Measurements from ENCODE around the gene EDEM1.

The EDEM1 gene

DNA sequence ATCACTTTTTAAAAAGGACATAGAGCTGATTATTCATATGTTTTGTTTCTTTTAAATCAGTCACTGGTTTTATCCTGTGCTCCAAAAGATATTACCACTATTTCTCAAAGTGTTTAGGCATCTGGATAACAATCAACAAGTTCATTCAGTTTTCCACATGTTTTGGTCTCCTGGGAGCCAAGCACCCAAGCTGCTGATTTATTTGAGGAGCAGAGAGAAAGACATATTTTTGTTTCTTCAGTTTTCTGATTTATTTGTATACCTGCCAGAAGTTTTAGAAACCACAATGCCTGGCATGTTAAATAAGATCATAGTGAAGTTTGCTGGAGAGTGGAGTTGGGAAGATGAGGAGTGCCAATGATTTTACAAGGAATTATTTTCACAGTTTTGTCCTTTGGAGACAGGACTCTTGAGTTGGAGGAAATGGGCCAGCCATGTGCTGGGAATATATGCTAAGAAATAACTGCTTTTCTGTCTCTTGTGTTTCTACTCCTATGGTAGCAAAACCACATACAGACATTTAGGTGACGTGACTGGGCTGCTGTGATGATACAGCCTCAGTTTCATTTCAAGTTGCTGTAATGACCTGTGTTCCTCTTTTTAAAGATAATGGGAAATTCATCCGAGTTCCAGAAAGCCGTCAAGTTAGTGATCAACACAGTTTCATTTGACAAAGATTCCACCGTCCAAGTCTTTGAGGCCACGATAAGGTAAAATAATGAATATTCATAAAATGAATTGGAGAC is 11.7 kb downstream of the EDEM1 start:
- Histone ChIP-seq H3K36me3 (ENCODE audit: control insufficient read depth, insufficient read depth, low read length) (peaks cover 60% of the 10 kb centered on the region), H3K4me1 (ENCODE audit: control insufficient read depth, insufficient read depth, low read length, poor library complexity, severe bottlenecking) (peaks cover 35% of the 10 kb centered on the region), H3K9me3 (ENCODE audit: control insufficient read depth, low read length) (no peaks in the 10 kb centered on the region), H3K27ac (ENCODE audit: low read depth, low read length, severe bottlenecking) (no peak overlapping the region), H3K4me3 (ENCODE audit: extremely low read depth, insufficient read depth, low read length, poor library complexity, severe bottlenecking) (no peak overlapping the region)
- 100% methylated on average over 2 to 3 of the region's 5 CpGs for WGBS, 2 experiments (ENCODE audit: insufficient coverage in 2 of 2)

GRCh38 chr3:5201536-5201935 is 14.0 kb downstream of the EDEM1 start:
- Histone ChIP-seq H3K4me1 (ENCODE audit: control insufficient read depth, insufficient read depth, low read length, poor library complexity, severe bottlenecking) (peaks cover 11% of the 10 kb centered on the region), H3K4me3 (ENCODE audit: extremely low read depth, insufficient read depth, low read length, poor library complexity, severe bottlenecking) (no peak overlapping the region), H3K36me3 (ENCODE audit: control insufficient read depth, insufficient read depth, low read length) (peaks cover 75% of the 10 kb centered on the region), H3K9me3 (ENCODE audit: control insufficient read depth, low read length) (no peaks in the 10 kb centered on the region), H3K27ac (ENCODE audit: low read depth, low read length, severe bottlenecking) (no peak overlapping the region)
- 85 to 92% methylated on average over 2 to 3 of the region's 6 CpGs for WGBS, 2 experiments (ENCODE audit: insufficient coverage in 2 of 2)

DNA sequence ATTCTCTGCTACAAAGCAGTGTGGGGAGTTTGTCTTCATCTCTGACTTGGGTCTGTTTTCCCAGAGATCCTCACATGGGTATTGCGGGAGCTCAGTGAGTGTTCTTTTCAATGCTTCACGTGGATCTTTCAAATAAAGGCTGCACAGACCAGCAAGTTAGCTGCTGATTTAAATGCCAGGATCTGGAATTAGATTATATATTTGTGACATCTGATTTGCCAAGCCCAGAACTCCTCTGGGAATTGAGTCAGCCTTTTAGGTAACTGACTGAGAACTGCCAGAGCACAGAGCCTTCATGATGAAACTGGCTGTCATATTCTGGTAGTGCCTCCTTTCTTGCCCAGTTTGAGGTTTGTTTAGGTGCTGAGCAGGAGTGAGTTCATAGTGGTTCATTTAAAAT is 14.7 kb downstream of the EDEM1 start:
- Histone ChIP-seq H3K4me3 (ENCODE audit: extremely low read depth, insufficient read depth, low read length, poor library complexity, severe bottlenecking) (no peak overlapping the region), H3K27ac (ENCODE audit: low read depth, low read length, severe bottlenecking) (no peak overlapping the region), H3K4me1 (ENCODE audit: control insufficient read depth, insufficient read depth, low read length, poor library complexity, severe bottlenecking) (peaks cover 4% of the 10 kb centered on the region), H3K9me3 (ENCODE audit: control insufficient read depth, low read length) (no peaks in the 10 kb centered on the region), H3K36me3 (ENCODE audit: control insufficient read depth, insufficient read depth, low read length) (peaks cover 82% of the 10 kb centered on the region)
- 75 to 83% methylated on average over 1 to 2 of the region's 2 CpGs for WGBS, 2 experiments (ENCODE audit: insufficient coverage in 2 of 2)

GRCh38 chr3:5205165-5205941 is 17.8 kb downstream of the EDEM1 start:
- H3K4me3 ChIP-seq (ENCODE audit: extremely low read depth, insufficient read depth, low read length, poor library complexity, severe bottlenecking), result no peak overlapping the region
- H3K4me1 ChIP-seq (ENCODE audit: control insufficient read depth, insufficient read depth, low read length, poor library complexity, severe bottlenecking), result no peaks in the 10 kb centered on the region
- no peaks in the 10 kb centered on the region for H3K9me3 ChIP-seq (ENCODE audit: control insufficient read depth, low read length)
- 91 to 96% methylated on average over 7 of the region's 7 CpGs for WGBS, 2 experiments (ENCODE audit: insufficient coverage in 2 of 2)
- no peak overlapping the region for H3K27ac ChIP-seq (ENCODE audit: low read depth, low read length, severe bottlenecking)
- peaks cover 95% of the 10 kb centered on the region for H3K36me3 ChIP-seq (ENCODE audit: control insufficient read depth, insufficient read depth, low read length)

DNA sequence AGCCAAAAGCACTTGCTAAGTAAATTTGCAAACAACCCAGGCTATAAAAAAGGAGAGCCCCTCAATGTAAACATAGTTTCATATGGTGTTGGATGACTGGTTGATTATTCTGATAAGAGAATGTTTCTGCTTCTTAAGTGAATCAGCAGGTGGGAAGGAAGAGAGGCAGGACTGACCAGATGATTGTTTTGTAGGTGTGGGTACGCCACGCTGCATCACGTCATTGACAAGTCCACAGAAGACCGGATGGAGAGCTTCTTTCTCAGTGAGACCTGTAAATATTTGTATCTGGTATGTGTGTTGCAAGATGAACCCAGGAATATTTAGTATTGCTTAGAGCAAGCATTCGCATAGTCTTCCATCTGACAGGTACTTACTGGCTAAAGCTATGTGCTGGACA is 23.4 kb downstream of the EDEM1 start:
- Histone ChIP-seq H3K36me3 (ENCODE audit: control insufficient read depth, insufficient read depth, low read length) (peaks cover 93% of the 10 kb centered on the region), H3K4me1 (ENCODE audit: control insufficient read depth, insufficient read depth, low read length, poor library complexity, severe bottlenecking) (no peaks in the 10 kb centered on the region), H3K27ac (ENCODE audit: low read depth, low read length, severe bottlenecking) (no peak overlapping the region), H3K4me3 (ENCODE audit: extremely low read depth, insufficient read depth, low read length, poor library complexity, severe bottlenecking) (no peak overlapping the region), H3K9me3 (ENCODE audit: control insufficient read depth, low read length) (no peaks in the 10 kb centered on the region)
- 98 to 99% methylated on average over 5 of the region's 5 CpGs for WGBS, 2 experiments (ENCODE audit: insufficient coverage in 2 of 2)

GRCh38 chr3:5212628-5213573 is 25.4 kb downstream of the EDEM1 start:
- 80 to 95% methylated on average over 3 to 6 of the region's 9 CpGs for WGBS, 2 experiments (ENCODE audit: insufficient coverage in 2 of 2)
- Histone ChIP-seq H3K36me3 (ENCODE audit: control insufficient read depth, insufficient read depth, low read length) (peaks cover 93% of the 10 kb centered on the region), H3K4me3 (ENCODE audit: extremely low read depth, insufficient read depth, low read length, poor library complexity, severe bottlenecking) (no peak overlapping the region)

GRCh38 chr3:5213574-5213966 is 26.1 kb downstream of the EDEM1 start:
- peaks cover 92% of the 10 kb centered on the region for H3K36me3 ChIP-seq (ENCODE audit: control insufficient read depth, insufficient read depth, low read length)

More at GRCh38 chr3:5212628-5213573, 25.4 kb downstream of the EDEM1 start:
- no peaks in the 10 kb centered on the region for H3K4me1 ChIP-seq (ENCODE audit: control insufficient read depth, insufficient read depth, low read length, poor library complexity, severe bottlenecking)
- H3K27ac ChIP-seq (ENCODE audit: low read depth, low read length, severe bottlenecking), result no peak overlapping the region
- no peaks in the 10 kb centered on the region for H3K9me3 ChIP-seq (ENCODE audit: control insufficient read depth, low read length)

DNA sequence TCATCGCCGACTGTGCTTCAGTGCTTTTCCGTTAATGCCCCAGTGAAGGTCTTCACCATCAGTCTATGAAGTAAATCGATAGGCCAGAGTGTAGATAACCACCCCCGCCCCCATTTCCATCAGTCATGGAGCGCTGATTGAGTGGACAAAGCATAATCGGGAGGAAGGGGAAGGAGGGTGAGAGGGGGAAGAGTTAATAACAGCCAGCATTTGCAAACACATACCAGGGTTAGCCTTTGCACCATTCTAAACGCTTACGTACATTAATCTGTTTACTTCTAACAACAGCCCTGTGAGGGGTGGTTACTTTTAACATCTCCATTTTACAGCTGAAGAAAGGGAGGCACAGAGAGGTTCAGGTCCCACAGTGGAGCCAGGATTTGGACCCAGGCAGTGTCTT is 26.8 kb downstream of the EDEM1 start:
- Histone ChIP-seq H3K4me1 (ENCODE audit: control insufficient read depth, insufficient read depth, low read length, poor library complexity, severe bottlenecking) (no peaks in the 10 kb centered on the region), H3K27ac (ENCODE audit: low read depth, low read length, severe bottlenecking) (no peak overlapping the region), H3K9me3 (ENCODE audit: control insufficient read depth, low read length) (no peaks in the 10 kb centered on the region), H3K36me3 (ENCODE audit: control insufficient read depth, insufficient read depth, low read length) (peaks cover 88% of the 10 kb centered on the region), H3K4me3 (ENCODE audit: extremely low read depth, insufficient read depth, low read length, poor library complexity, severe bottlenecking) (no peak overlapping the region)
- WGBS, 2 experiments (ENCODE audit: insufficient coverage in 2 of 2), result 91 to 97% methylated on average over 4 of the region's 9 CpGs

More at GRCh38 chr3:5213574-5213966, 26.1 kb downstream of the EDEM1 start:
- Histone ChIP-seq H3K9me3 (ENCODE audit: control insufficient read depth, low read length) (no peaks in the 10 kb centered on the region), H3K4me3 (ENCODE audit: extremely low read depth, insufficient read depth, low read length, poor library complexity, severe bottlenecking) (no peak overlapping the region), H3K4me1 (ENCODE audit: control insufficient read depth, insufficient read depth, low read length, poor library complexity, severe bottlenecking) (no peaks in the 10 kb centered on the region), H3K27ac (ENCODE audit: low read depth, low read length, severe bottlenecking) (no peak overlapping the region)
- 51 to 52% methylated on average over 4 to 6 of the region's 7 CpGs for WGBS, 2 experiments (ENCODE audit: insufficient coverage in 2 of 2)

DNA sequence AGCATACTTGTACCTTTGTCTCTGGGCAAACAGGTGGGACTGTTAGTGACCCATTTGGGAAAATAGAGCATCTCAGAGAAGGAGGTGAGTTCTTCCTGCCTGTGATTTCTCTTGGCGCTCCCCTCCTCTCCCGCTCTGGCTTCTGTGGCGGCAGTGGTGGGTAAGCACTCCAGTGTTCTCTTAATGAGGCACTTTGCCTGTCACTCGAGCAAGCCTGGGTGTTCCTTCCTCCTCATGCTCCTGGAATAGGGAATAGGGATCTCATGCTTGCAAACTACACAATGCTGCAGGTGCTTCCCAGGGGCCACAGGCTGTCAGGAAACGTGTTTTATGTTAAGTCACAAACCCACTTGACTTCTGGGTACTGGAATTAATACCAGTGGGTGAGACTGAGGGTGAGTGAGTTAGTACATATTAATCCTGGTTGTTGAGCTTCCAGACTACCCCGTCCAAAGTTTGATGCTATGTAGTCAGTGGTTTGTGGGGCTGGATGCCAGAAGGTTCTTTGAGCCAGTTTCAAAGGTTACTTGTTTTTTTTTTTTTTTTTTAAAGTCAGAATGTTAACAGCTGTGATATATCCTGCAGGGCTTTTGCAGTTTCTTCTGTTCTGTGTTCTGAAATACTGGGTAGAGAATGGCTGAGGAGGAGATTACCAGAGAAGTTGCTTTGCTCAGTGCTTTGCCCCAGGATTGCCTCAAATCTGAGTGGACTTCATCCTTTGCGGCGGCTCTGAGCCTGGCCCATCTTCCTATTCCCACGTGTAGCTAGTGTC is 30.5 kb downstream of the EDEM1 start:
- Histone ChIP-seq H3K27ac (ENCODE audit: low read depth, low read length, severe bottlenecking) (no peak overlapping the region), H3K9me3 (ENCODE audit: control insufficient read depth, low read length) (no peaks in the 10 kb centered on the region), H3K36me3 (ENCODE audit: control insufficient read depth, insufficient read depth, low read length) (peaks cover 59% of the 10 kb centered on the region), H3K4me3 (ENCODE audit: extremely low read depth, insufficient read depth, low read length, poor library complexity, severe bottlenecking) (no peak overlapping the region), H3K4me1 (ENCODE audit: control insufficient read depth, insufficient read depth, low read length, poor library complexity, severe bottlenecking) (no peaks in the 10 kb centered on the region)
- 89 to 91% methylated on average over 4 to 6 of the region's 9 CpGs for WGBS, 2 experiments (ENCODE audit: insufficient coverage in 2 of 2)

DNA sequence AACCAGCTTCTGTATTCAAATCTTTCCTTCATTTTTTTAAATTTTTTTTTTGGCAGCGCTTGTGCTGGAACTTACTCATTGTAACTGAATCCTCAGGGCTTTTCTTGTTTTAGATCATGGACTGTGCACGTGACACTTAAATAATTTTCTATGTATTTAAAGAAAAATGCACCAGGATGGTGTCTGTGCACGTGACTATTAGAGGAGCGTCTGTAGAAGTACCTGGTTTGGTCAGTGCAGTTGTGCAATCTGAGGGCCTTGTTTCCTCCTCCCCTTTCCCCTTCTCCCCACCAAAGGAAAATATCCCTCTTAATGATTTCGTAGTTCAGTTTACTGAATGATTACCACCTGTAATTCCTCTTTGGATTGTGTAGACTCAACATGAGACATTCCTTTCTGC is 31.3 kb downstream of the EDEM1 start:
- H3K36me3 ChIP-seq (ENCODE audit: control insufficient read depth, insufficient read depth, low read length), result peaks cover 51% of the 10 kb centered on the region
- no peaks in the 10 kb centered on the region for H3K4me1 ChIP-seq (ENCODE audit: control insufficient read depth, insufficient read depth, low read length, poor library complexity, severe bottlenecking)
- WGBS, 2 experiments (ENCODE audit: insufficient coverage in 2 of 2), result 100% methylated on average over 1 of the region's 5 CpGs; no CpG with 5 or more reads in 1 of the 2 experiments
- H3K4me3 ChIP-seq (ENCODE audit: extremely low read depth, insufficient read depth, low read length, poor library complexity, severe bottlenecking), result no peak overlapping the region
- H3K9me3 ChIP-seq (ENCODE audit: control insufficient read depth, low read length), result no peaks in the 10 kb centered on the region
- no peak overlapping the region for H3K27ac ChIP-seq (ENCODE audit: low read depth, low read length, severe bottlenecking)
